ENCODE measurements around the gene INO80B. TPM values are rescaled to one million over a fixed set of nuclear protein-coding genes. Genes with fewer than 3 reads are reported as not detected.
A peak's percentile ranks its signal among the peaks of the same experiment; 100 is the strongest.

INO80B gene
- total and polyA plus RNA-seq, 9 of the 15 experiments (the other 6 are each of a cell fraction or from before 2014, with no cell fraction given) = 0.41 to 22.6 (median 9.0) TPM

DNA sequence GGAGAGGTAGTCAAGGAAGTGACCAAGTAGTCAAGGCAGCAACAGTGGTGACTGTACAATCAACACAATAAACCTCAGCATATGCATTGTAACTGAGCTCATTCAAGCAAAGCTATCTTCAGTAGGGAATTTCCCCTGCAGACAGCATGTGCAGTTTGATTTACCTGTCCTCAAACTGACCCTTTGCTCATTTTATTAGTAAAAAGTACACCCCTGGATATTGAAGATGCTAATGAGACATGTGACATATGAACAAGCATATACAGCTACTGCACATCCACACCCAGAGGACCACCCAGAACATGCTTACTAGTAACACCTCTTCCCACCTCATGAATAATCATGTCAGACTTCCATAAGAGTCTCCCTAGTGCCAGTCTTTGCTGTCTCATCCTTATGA lies 48.9 kb upstream of the INO80B start (continued):
- TF ChIP-seq CCNT2 (IDR thresholded peaks at IDR 0.05; ENCODE audit: borderline replicate concordance, extremely low read depth, insufficient read length, low read depth, low read length) (no peak), SRSF1 (IDR thresholded peaks at IDR 0.05; ENCODE audit: low read depth, low read length) (no peak), SRSF7 (optimal IDR thresholded peaks at IDR 0.05; ENCODE audit: low read depth, low read length) (no peak), MAFG (tag; conservative IDR thresholded peaks at IDR 0.05) (0 out of 2 replicates have a peak, but pooled peaks have one; percentile 19), CBX2 (IDR thresholded peaks at IDR 0.05; ENCODE audit: insufficient read depth, low read length, poor library complexity, severe bottlenecking) (no peak), EHMT2 (IDR thresholded peaks at IDR 0.05) (no peak), ETV1 (tag; conservative IDR thresholded peaks at IDR 0.05; ENCODE audit: low read depth) (no peak), ZNF174 (CRISPR knock-in tag; IDR thresholded peaks at IDR 0.05) (no peak)
- TF ChIP-seq, protein P1, sequence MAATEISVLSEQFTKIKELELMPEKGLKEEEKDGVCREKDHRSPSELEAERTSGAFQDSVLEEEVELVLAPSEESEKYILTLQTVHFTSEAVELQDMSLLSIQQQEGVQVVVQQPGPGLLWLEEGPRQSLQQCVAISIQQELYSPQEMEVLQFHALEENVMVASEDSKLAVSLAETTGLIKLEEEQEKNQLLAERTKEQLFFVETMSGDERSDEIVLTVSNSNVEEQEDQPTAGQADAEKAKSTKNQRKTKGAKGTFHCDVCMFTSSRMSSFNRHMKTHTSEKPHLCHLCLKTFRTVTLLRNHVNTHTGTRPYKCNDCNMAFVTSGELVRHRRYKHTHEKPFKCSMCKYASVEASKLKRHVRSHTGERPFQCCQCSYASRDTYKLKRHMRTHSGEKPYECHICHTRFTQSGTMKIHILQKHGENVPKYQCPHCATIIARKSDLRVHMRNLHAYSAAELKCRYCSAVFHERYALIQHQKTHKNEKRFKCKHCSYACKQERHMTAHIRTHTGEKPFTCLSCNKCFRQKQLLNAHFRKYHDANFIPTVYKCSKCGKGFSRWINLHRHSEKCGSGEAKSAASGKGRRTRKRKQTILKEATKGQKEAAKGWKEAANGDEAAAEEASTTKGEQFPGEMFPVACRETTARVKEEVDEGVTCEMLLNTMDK (IDR thresholded peaks at IDR 0.05; ENCODE audit: borderline replicate concordance, insufficient read depth, low read depth, low read length, poor library complexity, severe bottlenecking) = no peak
- TF ChIP-seq, protein P2, sequence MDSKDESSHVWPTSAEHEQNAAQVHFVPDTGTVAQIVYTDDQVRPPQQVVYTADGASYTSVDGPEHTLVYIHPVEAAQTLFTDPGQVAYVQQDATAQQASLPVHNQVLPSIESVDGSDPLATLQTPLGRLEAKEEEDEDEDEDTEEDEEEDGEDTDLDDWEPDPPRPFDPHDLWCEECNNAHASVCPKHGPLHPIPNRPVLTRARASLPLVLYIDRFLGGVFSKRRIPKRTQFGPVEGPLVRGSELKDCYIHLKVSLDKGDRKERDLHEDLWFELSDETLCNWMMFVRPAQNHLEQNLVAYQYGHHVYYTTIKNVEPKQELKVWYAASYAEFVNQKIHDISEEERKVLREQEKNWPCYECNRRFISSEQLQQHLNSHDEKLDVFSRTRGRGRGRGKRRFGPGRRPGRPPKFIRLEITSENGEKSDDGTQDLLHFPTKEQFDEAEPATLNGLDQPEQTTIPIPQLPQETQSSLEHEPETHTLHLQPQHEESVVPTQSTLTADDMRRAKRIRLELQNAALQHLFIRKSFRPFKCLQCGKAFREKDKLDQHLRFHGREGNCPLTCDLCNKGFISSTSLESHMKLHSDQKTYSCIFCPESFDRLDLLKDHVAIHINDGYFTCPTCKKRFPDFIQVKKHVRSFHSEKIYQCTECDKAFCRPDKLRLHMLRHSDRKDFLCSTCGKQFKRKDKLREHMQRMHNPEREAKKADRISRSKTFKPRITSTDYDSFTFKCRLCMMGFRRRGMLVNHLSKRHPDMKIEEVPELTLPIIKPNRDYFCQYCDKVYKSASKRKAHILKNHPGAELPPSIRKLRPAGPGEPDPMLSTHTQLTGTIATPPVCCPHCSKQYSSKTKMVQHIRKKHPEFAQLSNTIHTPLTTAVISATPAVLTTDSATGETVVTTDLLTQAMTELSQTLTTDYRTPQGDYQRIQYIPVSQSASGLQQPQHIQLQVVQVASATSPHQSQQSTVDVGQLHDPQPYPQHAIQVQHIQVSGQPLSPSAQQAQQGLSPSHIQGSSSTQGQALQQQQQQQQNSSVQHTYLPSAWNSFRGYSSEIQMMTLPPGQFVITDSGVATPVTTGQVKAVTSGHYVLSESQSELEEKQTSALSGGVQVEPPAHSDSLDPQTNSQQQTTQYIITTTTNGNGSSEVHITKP (IDR thresholded peaks at IDR 0.05; ENCODE audit: partially characterized antibody) = peak; percentile 29
- TF ChIP-seq, protein P3, sequence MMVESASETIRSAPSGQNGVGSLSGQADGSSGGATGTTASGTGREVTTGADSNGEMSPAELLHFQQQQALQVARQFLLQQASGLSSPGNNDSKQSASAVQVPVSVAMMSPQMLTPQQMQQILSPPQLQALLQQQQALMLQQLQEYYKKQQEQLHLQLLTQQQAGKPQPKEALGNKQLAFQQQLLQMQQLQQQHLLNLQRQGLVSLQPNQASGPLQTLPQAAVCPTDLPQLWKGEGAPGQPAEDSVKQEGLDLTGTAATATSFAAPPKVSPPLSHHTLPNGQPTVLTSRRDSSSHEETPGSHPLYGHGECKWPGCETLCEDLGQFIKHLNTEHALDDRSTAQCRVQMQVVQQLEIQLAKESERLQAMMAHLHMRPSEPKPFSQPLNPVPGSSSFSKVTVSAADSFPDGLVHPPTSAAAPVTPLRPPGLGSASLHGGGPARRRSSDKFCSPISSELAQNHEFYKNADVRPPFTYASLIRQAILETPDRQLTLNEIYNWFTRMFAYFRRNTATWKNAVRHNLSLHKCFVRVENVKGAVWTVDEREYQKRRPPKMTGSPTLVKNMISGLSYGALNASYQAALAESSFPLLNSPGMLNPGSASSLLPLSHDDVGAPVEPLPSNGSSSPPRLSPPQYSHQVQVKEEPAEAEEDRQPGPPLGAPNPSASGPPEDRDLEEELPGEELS (CRISPR knock-in tag; IDR thresholded peaks at IDR 0.05; ENCODE audit: borderline replicate concordance) = no peak
- TF ChIP-seq, protein P4, sequence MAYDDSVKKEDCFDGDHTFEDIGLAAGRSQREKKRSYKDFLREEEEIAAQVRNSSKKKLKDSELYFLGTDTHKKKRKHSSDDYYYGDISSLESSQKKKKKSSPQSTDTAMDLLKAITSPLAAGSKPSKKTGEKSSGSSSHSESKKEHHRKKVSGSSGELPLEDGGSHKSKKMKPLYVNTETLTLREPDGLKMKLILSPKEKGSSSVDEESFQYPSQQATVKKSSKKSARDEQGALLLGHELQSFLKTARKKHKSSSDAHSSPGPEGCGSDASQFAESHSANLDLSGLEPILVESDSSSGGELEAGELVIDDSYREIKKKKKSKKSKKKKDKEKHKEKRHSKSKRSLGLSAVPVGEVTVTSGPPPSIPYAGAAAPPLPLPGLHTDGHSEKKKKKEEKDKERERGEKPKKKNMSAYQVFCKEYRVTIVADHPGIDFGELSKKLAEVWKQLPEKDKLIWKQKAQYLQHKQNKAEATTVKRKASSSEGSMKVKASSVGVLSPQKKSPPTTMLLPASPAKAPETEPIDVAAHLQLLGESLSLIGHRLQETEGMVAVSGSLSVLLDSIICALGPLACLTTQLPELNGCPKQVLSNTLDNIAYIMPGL (CRISPR knock-in tag; IDR thresholded peaks at IDR 0.05) = no peak
- TF ChIP-seq, protein P5, sequence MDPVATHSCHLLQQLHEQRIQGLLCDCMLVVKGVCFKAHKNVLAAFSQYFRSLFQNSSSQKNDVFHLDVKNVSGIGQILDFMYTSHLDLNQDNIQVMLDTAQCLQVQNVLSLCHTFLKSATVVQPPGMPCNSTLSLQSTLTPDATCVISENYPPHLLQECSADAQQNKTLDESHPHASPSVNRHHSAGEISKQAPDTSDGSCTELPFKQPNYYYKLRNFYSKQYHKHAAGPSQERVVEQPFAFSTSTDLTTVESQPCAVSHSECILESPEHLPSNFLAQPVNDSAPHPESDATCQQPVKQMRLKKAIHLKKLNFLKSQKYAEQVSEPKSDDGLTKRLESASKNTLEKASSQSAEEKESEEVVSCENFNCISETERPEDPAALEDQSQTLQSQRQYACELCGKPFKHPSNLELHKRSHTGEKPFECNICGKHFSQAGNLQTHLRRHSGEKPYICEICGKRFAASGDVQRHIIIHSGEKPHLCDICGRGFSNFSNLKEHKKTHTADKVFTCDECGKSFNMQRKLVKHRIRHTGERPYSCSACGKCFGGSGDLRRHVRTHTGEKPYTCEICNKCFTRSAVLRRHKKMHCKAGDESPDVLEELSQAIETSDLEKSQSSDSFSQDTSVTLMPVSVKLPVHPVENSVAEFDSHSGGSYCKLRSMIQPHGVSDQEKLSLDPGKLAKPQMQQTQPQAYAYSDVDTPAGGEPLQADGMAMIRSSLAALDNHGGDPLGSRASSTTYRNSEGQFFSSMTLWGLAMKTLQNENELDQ (CRISPR knock-in tag; IDR thresholded peaks at IDR 0.05; ENCODE audit: borderline replicate concordance) = no peak

Data from K562 (cell line).